HG03103 (cell line): ENCODE data around the gene EEF1B2.
"Not testable (repeated sequence)": the region's sequence is repeated elsewhere in the genome, so short reads cannot be mapped to it uniquely, and the experiment has no call there.

Experiments used
- ATAC-seq: cut with Tn5 transposase; IDR thresholded peaks from one replicate; pipeline ENCODE4 v1.9.1; 2021; ENCODE audit warnings: low read depth; ENCODE audit not compliant: unreplicated experiment

Gene EEF1B2

GRCh38 chr2:206159346-206160124, at the start of gene EEF1B2, which contains the start of gene NDUFS1:
Gene EEF1B2, plus strand, starts transcription at chr2:206159895. Its CDS starts 85 bp downstream, at chr2:206159980.
Gene NDUFS1, minus strand, starts transcription at chr2:206159444. Its CDS starts 5,766 bp downstream, at chr2:206153678.
- peak; percentile 91 for ATAC-seq

GRCh38 chr2:206112108-206112507, 47.6 kb upstream of the EEF1B2 start:
- ATAC-seq = no peak

- no peak for ATAC-seq
These were observed 46.7 kb upstream of the EEF1B2 start for GRCh38 chr2:206112846-206113547.

GRCh38 chr2:206115026-206115578, 44.6 kb upstream of the EEF1B2 start:
- ATAC-seq = no peak

DNA sequence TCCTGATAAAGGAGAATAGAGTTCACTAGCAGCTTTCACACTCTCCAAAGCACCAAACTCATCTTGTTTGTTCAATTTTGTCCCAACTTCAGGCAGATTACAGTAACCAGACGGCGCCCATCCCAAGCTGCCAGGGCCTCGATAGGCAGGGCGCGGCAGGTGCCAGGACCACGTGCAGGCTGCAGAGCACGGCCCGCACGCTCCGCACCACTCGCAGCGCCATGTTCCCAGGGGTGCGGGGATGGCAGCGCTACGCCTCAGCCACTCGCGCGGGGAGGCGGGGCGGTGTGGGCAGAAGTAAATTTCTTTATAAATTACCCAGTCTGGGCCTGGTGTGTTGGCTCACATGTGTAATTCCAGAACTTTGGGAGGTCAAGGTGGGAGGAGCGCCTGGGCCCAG, 43.4 kb upstream of the EEF1B2 start:
- ATAC-seq = no peak

DNA sequence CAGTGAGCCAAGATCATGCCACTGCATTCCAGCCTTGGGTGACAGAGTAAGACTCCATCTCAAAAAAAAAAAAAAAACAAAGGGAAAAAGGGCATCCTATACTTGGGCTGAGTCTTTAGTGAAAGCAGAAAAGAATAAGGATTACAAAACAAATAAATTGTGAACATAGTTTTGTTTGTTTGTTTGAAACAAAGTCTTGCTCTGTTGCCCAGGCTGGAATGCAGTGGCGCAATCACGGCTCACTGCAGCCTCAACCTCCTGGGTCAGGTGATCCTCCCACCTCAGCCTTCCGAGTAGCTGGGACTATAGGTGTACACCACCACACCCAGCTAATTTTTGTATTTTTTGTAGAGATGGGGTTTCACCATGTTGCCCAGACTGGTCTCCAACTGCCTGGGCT, 37.1 kb upstream of the EEF1B2 start:
- ATAC-seq = not testable (repeated sequence)

DNA sequence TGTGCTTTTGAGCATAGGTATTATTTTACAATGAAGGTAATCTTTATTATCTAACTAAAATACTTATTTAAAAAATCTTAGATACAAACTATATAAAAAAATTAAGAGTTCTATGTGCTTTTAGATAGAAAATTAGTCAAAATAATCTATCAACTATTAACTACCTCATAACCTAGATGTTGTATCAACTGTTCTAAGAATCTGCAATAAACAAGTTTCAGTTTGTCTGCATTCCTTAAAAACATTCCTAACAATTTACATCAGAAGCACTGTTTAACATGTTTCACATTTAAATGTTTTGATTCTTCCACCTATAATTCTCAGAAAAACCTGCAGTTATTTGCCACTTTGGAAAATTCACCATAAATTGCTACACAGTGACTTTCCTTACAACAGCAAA, 33.8 kb upstream of the EEF1B2 start:
- no peak for ATAC-seq

GRCh38 chr2:206127656-206128055, 32.0 kb upstream of the EEF1B2 start:
- no peak for ATAC-seq

GRCh38 chr2:206143451-206143850, 16.2 kb upstream of the EEF1B2 start:
- ATAC-seq = no peak

GRCh38 chr2:206144383-206144782, 15.3 kb upstream of the EEF1B2 start:
- no peak for ATAC-seq

DNA sequence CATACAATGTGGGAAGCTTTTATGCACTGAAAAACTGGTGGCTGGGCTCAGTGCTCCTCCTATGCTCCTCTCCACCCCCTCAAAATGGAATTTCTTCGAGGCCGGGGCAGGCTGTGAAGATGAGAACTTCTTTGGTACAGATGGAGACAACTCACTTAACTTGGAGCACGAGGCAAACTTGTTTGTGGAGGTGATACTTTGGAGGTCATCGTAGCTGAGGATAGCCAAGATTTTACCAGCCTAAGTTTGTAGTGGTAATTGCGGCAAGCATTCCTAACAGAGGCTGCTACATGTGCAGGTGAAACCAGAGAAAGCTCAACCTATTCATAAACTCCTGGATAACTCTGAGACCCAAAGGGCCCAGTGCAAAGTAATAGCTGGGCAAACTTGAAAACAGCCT, 14.0 kb upstream of the EEF1B2 start:
- no peak for ATAC-seq

GRCh38 chr2:206149330-206149729, 10.4 kb upstream of the EEF1B2 start:
- no peak for ATAC-seq

GRCh38 chr2:206150168-206150567, 9.5 kb upstream of the EEF1B2 start:
- no peak for ATAC-seq

- no peak for ATAC-seq
These were observed 9.1 kb upstream of the EEF1B2 start for GRCh38 chr2:206150631-206151030.

GRCh38 chr2:206154197-206154596, 5.5 kb upstream of the EEF1B2 start:
- no peak for ATAC-seq

- ATAC-seq = not testable (repeated sequence)
These were observed 2.7 kb upstream of the EEF1B2 start for GRCh38 chr2:206157014-206157413.

- ATAC-seq = peak; percentile 2
These were observed 941 bp upstream of the EEF1B2 start for GRCh38 chr2:206158563-206159345.

DNA sequence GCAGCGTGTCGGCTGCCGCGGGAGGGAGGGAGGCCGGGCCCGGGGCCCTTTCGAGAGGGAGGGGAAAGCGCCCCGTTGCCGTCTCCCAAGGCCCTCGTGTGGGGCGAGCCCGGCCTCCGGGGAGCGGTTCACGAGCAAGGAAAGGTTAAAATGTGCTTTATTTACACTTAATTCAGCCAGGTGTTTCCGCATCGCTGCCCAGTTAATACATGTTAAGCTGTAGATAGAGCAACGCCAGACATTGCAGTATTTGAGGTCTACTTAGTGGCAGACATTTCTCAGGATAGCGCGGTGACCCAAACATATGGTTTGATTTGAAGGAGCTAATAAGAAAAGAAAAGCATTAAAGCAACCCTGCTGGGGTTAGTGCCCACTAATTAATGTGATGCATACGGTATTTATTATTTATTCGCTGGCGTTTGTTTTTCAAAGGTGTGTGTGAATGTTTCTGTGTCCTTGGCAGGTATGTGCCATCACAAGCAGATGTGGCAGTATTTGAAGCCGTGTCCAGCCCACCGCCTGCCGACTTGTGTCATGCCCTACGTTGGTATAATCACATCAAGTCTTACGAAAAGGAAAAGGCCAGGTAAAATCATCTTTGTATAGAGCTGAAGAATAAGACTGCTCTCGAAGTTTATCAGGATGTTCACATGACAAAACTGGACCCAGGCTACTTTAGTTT, 571 bp downstream of the EEF1B2 start:
- peak; percentile 37 for ATAC-seq

DNA sequence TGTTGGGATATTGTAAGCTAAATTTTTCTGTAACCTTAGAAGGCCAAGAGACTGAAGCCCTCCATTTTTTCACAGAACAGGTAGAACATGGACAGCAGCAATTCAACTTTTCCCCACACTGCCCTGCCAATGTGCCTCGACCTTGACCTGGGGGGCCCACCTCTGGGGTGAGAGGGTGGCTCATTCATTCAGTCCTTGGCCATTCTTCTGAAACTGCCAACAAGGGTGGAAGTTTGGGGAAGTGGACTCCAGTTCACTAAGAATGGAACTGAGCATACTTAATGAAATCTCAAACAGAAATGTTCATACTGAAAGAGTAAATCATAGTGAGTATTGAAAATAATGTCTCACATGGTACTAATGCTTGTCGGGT, 1.1 kb downstream of the EEF1B2 start:
- no peak for ATAC-seq

GRCh38 chr2:206162401-206162800, 2.7 kb downstream of the EEF1B2 start:
- ATAC-seq = not testable (repeated sequence)
